Measurements from ENCODE around the gene KIF6. TPM values are rescaled to one million over a fixed set of nuclear protein-coding genes. Genes with fewer than 3 reads are reported as not detected.

Gene KIF6
- polyA plus RNA-seq, 1 donor (not counting 4 experiments of a cell fraction or from before 2014, with no cell fraction given), result 0.14 TPM

GRCh38 chr6:39387785-39388184 is 337.4 kb downstream of the KIF6 start:
- Histone ChIP-seq H3K27ac (ENCODE audit: control insufficient read depth, insufficient read depth, low read length) (no peak overlapping the region), H4K20me1 (ENCODE audit: control insufficient read depth, extremely low read depth, insufficient read depth, low read length) (no peaks in the 10 kb centered on the region), H3K9ac (ENCODE audit: control insufficient read depth, extremely low read depth, insufficient read depth, low read length) (no peak overlapping the region), H3K9me1 (ENCODE audit: control insufficient read depth, extremely low read depth, insufficient read depth, low read length) (no peaks in the 10 kb centered on the region), H3K4me2 (ENCODE audit: control insufficient read depth, extremely low read depth, insufficient read depth, low read depth, low read length) (no peak overlapping the region), H2AFZ (ENCODE audit: control insufficient read depth, low read length) (no peak overlapping the region), H3K4me1 (ENCODE audit: control insufficient read depth, extremely low read depth, insufficient read depth, low read length) (no peaks in the 10 kb centered on the region), H3K79me2 (ENCODE audit: control insufficient read depth, insufficient read depth, low read length) (no peaks in the 10 kb centered on the region), H3K9me3 (ENCODE audit: control insufficient read depth, low read depth, low read length) (no peaks in the 10 kb centered on the region), H3K36me3 (ENCODE audit: control insufficient read depth in 2 of 2, extremely low read depth in 1 of 2, insufficient read depth in 2 of 2, low read length in 2 of 2) (no peaks in the 10 kb centered on the region), H3K4me3 (ENCODE audit: control insufficient read depth in 2 of 3, extremely low read depth in 1 of 3, insufficient read depth in 2 of 3, low read depth in 1 of 3, low read length in 3 of 3) (no peak overlapping the region), H3K27me3 (ENCODE audit: control insufficient read depth, extremely low read depth, insufficient read depth, low read length) (peaks cover 10% of the 10 kb centered on the region)
- no peak for TF ChIP-seq CTCF (optimal IDR thresholded peaks at IDR 0.05 in 1 of 3, IDR thresholded peaks at IDR 0.05 in 1 of 3, conservative IDR thresholded peaks at IDR 0.05 in 1 of 3; ENCODE audit: extremely low read depth in 1 of 3, insufficient read depth in 2 of 3, low read length in 3 of 3)
- no peak for TF ChIP-seq EZH2 (IDR thresholded peaks at IDR 0.05; ENCODE audit: low read length)
- DNase-seq (ENCODE audit: low read depth, low spot score) (no peak), FAIRE-seq (no peak)
- dilution Hi-C loops (cut with MboI; ENCODE audit: extremely low pct_ligation_motif_present, low sequenced_read_pairs), result no loop called here

DNA sequence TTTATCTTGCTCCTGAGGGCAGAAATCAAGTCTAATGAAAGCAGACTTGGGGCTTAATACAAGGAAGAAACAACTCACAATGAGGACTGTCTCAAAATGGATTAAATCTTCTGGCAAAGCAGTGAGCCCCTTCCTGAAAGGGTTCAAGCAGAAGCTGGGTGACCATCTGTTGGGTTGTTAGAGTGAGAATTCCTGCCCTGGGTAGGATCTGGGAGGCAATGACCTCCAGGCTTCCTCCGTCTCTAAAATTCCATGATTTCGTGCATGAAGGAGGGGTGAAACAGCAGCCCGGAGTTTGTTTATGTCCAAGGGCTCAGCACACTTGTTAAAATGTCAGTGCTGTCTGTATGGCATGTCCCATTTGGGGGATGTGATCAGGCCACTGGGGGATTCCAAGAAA is 338.7 kb downstream of the KIF6 start:
- no peaks in the 10 kb centered on the region for H3K36me3 ChIP-seq (ENCODE audit: control insufficient read depth in 2 of 2, extremely low read depth in 1 of 2, insufficient read depth in 2 of 2, low read length in 2 of 2)
- H3K27me3 ChIP-seq (ENCODE audit: control insufficient read depth, extremely low read depth, insufficient read depth, low read length), result peaks cover 17% of the 10 kb centered on the region
- dilution Hi-C loops (cut with MboI; ENCODE audit: extremely low pct_ligation_motif_present, low sequenced_read_pairs), result no loop called here
- H4K20me1 ChIP-seq (ENCODE audit: control insufficient read depth, extremely low read depth, insufficient read depth, low read length), result no peaks in the 10 kb centered on the region
- H3K9me1 ChIP-seq (ENCODE audit: control insufficient read depth, extremely low read depth, insufficient read depth, low read length), result no peaks in the 10 kb centered on the region
- DNase-seq (ENCODE audit: low read depth, low spot score) (no peak), FAIRE-seq (no peak)
- TF ChIP-seq CTCF (optimal IDR thresholded peaks at IDR 0.05 in 1 of 3, IDR thresholded peaks at IDR 0.05 in 1 of 3, conservative IDR thresholded peaks at IDR 0.05 in 1 of 3; ENCODE audit: extremely low read depth in 1 of 3, insufficient read depth in 2 of 3, low read length in 3 of 3) (no peak), EZH2 (IDR thresholded peaks at IDR 0.05; ENCODE audit: low read length) (no peak)
- H3K4me1 ChIP-seq (ENCODE audit: control insufficient read depth, extremely low read depth, insufficient read depth, low read length), result no peaks in the 10 kb centered on the region
- H3K27ac ChIP-seq (ENCODE audit: control insufficient read depth, insufficient read depth, low read length), result no peak overlapping the region
- no peak overlapping the region for H2AFZ ChIP-seq (ENCODE audit: control insufficient read depth, low read length)
- no peaks in the 10 kb centered on the region for H3K79me2 ChIP-seq (ENCODE audit: control insufficient read depth, insufficient read depth, low read length)
- H3K9ac ChIP-seq (ENCODE audit: control insufficient read depth, extremely low read depth, insufficient read depth, low read length), result no peak overlapping the region
- no peaks in the 10 kb centered on the region for H3K9me3 ChIP-seq (ENCODE audit: control insufficient read depth, low read depth, low read length)
- H3K4me2 ChIP-seq (ENCODE audit: control insufficient read depth, extremely low read depth, insufficient read depth, low read depth, low read length), result no peak overlapping the region
- no peak overlapping the region for H3K4me3 ChIP-seq (ENCODE audit: control insufficient read depth in 2 of 3, extremely low read depth in 1 of 3, insufficient read depth in 2 of 3, low read depth in 1 of 3, low read length in 3 of 3)
